Activated T-cell treated with anti-CD3 and anti-CD28 coated beads for 1 hour (primary cell): ENCODE measurements around the gene DNAH12.
A peak's percentile ranks its signal among the peaks of the same experiment; 100 is the strongest.

ENCODE experiments used
- DNase-seq: peaks from one replicate; pipeline ENCODE4 v3.0.0-alpha.2; 2020; ENCODE audit warnings: low read depth

The DNAH12 gene

GRCh38 chr3:57544181-57545125 lies at the start of gene DNAH12:
Gene DNAH12, minus strand, starts transcription at chr3:57544344. Its CDS starts 1,474 bp downstream, at chr3:57542870.
- DNase-seq: no peak

- no peak for DNase-seq
Measured at GRCh38 chr3:57592306-57592705, 48.2 kb upstream of the DNAH12 start.

- no peak for DNase-seq
Measured at GRCh38 chr3:57587905-57588304, 43.8 kb upstream of the DNAH12 start.

- DNase-seq: no peak
Measured at GRCh38 chr3:57586778-57587177, 42.6 kb upstream of the DNAH12 start.

GRCh38 chr3:57583544-57583943 lies 39.4 kb upstream of the DNAH12 start:
- DNase-seq: no peak

- no peak for DNase-seq
Measured at GRCh38 chr3:57582474-57583168, 38.5 kb upstream of the DNAH12 start.

GRCh38 chr3:57577801-57578200 lies 33.7 kb upstream of the DNAH12 start:
- no peak for DNase-seq

- no peak for DNase-seq
Measured at GRCh38 chr3:57575966-57576626, 32.0 kb upstream of the DNAH12 start.

- no peak for DNase-seq
Measured at GRCh38 chr3:57572096-57572495, 28.0 kb upstream of the DNAH12 start.

GRCh38 chr3:57570878-57571277 lies 26.7 kb upstream of the DNAH12 start:
- no peak for DNase-seq

- DNase-seq: no peak
Measured at GRCh38 chr3:57569859-57570450, 25.8 kb upstream of the DNAH12 start.

- DNase-seq: no peak
Measured at GRCh38 chr3:57559526-57559925, 15.4 kb upstream of the DNAH12 start.

- DNase-seq: peak; percentile 11
Measured at GRCh38 chr3:57557085-57557537, 13.0 kb upstream of the DNAH12 start.

GRCh38 chr3:57556459-57557084 lies 12.4 kb upstream of the DNAH12 start:
- peak; percentile 19 for DNase-seq

GRCh38 chr3:57555738-57556458 lies 11.8 kb upstream of the DNAH12 start, which contains the start of gene PDE12:
Gene PDE12, plus strand, starts transcription at chr3:57556274. Its CDS starts 106 bp downstream, at chr3:57556380.
- peak; percentile 75 for DNase-seq

GRCh38 chr3:57555306-57555705 lies 11.2 kb upstream of the DNAH12 start:
- DNase-seq: no peak

GRCh38 chr3:57546616-57547015 lies 2.5 kb upstream of the DNAH12 start:
- no peak for DNase-seq

GRCh38 chr3:57545636-57546268 lies 1.6 kb upstream of the DNAH12 start:
- no peak for DNase-seq

GRCh38 chr3:57538465-57538864 lies 5.7 kb downstream of the DNAH12 start:
- DNase-seq: no peak

GRCh38 chr3:57530071-57530608 lies 14.0 kb downstream of the DNAH12 start:
- no peak for DNase-seq
